Measurements from ENCODE around the gene TBC1D17. TPM values are rescaled to one million over a fixed set of nuclear protein-coding genes. Genes with fewer than 3 reads are reported as not detected.

The TBC1D17 gene
- total and polyA plus RNA-seq, 4 donors, result 22.7 to 102 (median 46.7) TPM

- Histone ChIP-seq H3K36me3 (ENCODE audit: control insufficient read depth in 1 of 2, insufficient read depth in 2 of 2, low read length in 1 of 2) (no peaks in the 10 kb centered on the region), H3K4me1 (ENCODE audit: control insufficient read depth in 1 of 2, insufficient read depth in 2 of 2, low read length in 2 of 2) (no peaks in the 10 kb centered on the region), H3K4me3 (ENCODE audit: low read length in 2 of 2) (peak within 1 kb of the TSS; percentile 51 to 73), H3K27ac (ENCODE audit: low read depth in 1 of 2, low read length in 2 of 2) (peak within 1 kb of the TSS in 1 of 2 donors; percentile 88), H3K27me3 (ENCODE audit: control insufficient read depth in 1 of 2, insufficient read depth in 2 of 2, low read length in 1 of 2) (no peaks in the 10 kb centered on the region), H3K9me3 (ENCODE audit: control insufficient read depth, low read length) (no peaks in the 10 kb centered on the region)
- WGBS, 2 donors, result 0 to 1% methylated on average over 42 to 48 of the region's 48 CpGs
- intact Hi-C loops (cut with DNase I), result loop anchor here in 1 of 2 donors (5.0 kb wide), 1 partner anchor 47 kb away; no protein-coding TSS in a partner anchor
- DNase-seq (peak; percentile 94 to 98), ATAC-seq (ENCODE audit: low FRiP score) (peak; percentile 91)
Observed at GRCh38 chr19:49929121-49929610, 51.7 kb downstream of the TBC1D17 start, which contains the start of the genes ATF5 and NUP62. TSS of gene ATF5 (plus strand) at chr19:49929205. CDS start at chr19:49930851, 1,646 bp downstream. TSS of gene NUP62 (minus strand) at chr19:49929504. CDS start at chr19:49909807, 19,697 bp downstream.

- H3K9me3 ChIP-seq (ENCODE audit: control insufficient read depth, low read length), result no peaks in the 10 kb centered on the region
- intact Hi-C loops (cut with DNase I), result loop anchor here in 1 of 2 donors (5.0 to 10.0 kb wide), 2 partner anchors 48 to 205 kb away; no protein-coding TSS in a partner anchor
- no peaks in the 10 kb centered on the region for H3K4me1 ChIP-seq (ENCODE audit: control insufficient read depth in 1 of 2, insufficient read depth in 2 of 2, low read length in 2 of 2)
- peak overlapping the region in 1 of 2 donors; percentile 34 for H3K27ac ChIP-seq (ENCODE audit: low read depth in 1 of 2, low read length in 2 of 2)
- peak overlapping the region; percentile 51 to 73 for H3K4me3 ChIP-seq (ENCODE audit: low read length in 2 of 2)
- H3K36me3 ChIP-seq (ENCODE audit: control insufficient read depth in 1 of 2, insufficient read depth in 2 of 2, low read length in 1 of 2), result no peaks in the 10 kb centered on the region
- DNase-seq (peak; percentile 96), ATAC-seq (ENCODE audit: low FRiP score) (peak; percentile 94)
- no peaks in the 10 kb centered on the region for H3K27me3 ChIP-seq (ENCODE audit: control insufficient read depth in 1 of 2, insufficient read depth in 2 of 2, low read length in 1 of 2)
- 1% methylated on average over 43 of the region's 43 CpGs for WGBS, 2 donors
Observed at GRCh38 chr19:49929611-49930482, 52.3 kb downstream of the TBC1D17 start.

- no peaks in the 10 kb centered on the region for H3K9me3 ChIP-seq (ENCODE audit: control insufficient read depth, low read length)
- no peak overlapping the region for H3K4me3 ChIP-seq (ENCODE audit: low read length in 2 of 2)
- no peak overlapping the region for H3K27ac ChIP-seq (ENCODE audit: low read depth in 1 of 2, low read length in 2 of 2)
- no peaks in the 10 kb centered on the region for H3K4me1 ChIP-seq (ENCODE audit: control insufficient read depth in 1 of 2, insufficient read depth in 2 of 2, low read length in 2 of 2)
- ATAC-seq (ENCODE audit: low FRiP score), result no peak
- intact Hi-C loops (cut with DNase I), result loop anchor here in 1 of 2 donors (10.0 kb wide), 1 partner anchor 204 kb away; no protein-coding TSS in a partner anchor
- peak; percentile 57 to 80 for DNase-seq
- no peaks in the 10 kb centered on the region for H3K36me3 ChIP-seq (ENCODE audit: control insufficient read depth in 1 of 2, insufficient read depth in 2 of 2, low read length in 1 of 2)
- no peaks in the 10 kb centered on the region for H3K27me3 ChIP-seq (ENCODE audit: control insufficient read depth in 1 of 2, insufficient read depth in 2 of 2, low read length in 1 of 2)
- WGBS, 2 donors, result 52 to 57% methylated on average over 15 of the region's 15 CpGs
Observed at GRCh38 chr19:49930483-49931011, 53.0 kb downstream of the TBC1D17 start.

GRCh38 chr19:49931293-49932040 lies 54.0 kb downstream of the TBC1D17 start:
- intact Hi-C loops (cut with DNase I), result loop anchor here in 1 of 2 donors (10.0 kb wide), 1 partner anchor 203 kb away; no protein-coding TSS in a partner anchor
- Histone ChIP-seq H3K4me3 (ENCODE audit: low read length in 2 of 2) (no peak overlapping the region), H3K36me3 (ENCODE audit: control insufficient read depth in 1 of 2, insufficient read depth in 2 of 2, low read length in 1 of 2) (no peaks in the 10 kb centered on the region), H3K27ac (ENCODE audit: low read depth in 1 of 2, low read length in 2 of 2) (no peak overlapping the region), H3K4me1 (ENCODE audit: control insufficient read depth in 1 of 2, insufficient read depth in 2 of 2, low read length in 2 of 2) (no peaks in the 10 kb centered on the region), H3K9me3 (ENCODE audit: control insufficient read depth, low read length) (no peaks in the 10 kb centered on the region), H3K27me3 (ENCODE audit: control insufficient read depth in 1 of 2, insufficient read depth in 2 of 2, low read length in 1 of 2) (no peaks in the 10 kb centered on the region)
- DNase-seq, result peak; percentile 9 to 11
- ATAC-seq (ENCODE audit: low FRiP score), result no peak
- WGBS, 2 donors, result 91 to 93% methylated on average over 7 of the region's 7 CpGs

GRCh38 chr19:49932041-49932451 lies 54.5 kb downstream of the TBC1D17 start:
- no peak for ATAC-seq (ENCODE audit: low FRiP score)
- no peaks in the 10 kb centered on the region for H3K27me3 ChIP-seq (ENCODE audit: control insufficient read depth in 1 of 2, insufficient read depth in 2 of 2, low read length in 1 of 2)
- no peaks in the 10 kb centered on the region for H3K9me3 ChIP-seq (ENCODE audit: control insufficient read depth, low read length)
- no peak overlapping the region for H3K27ac ChIP-seq (ENCODE audit: low read depth in 1 of 2, low read length in 2 of 2)
- DNase-seq, result no peak
- H3K4me1 ChIP-seq (ENCODE audit: control insufficient read depth in 1 of 2, insufficient read depth in 2 of 2, low read length in 2 of 2), result no peaks in the 10 kb centered on the region
- no peak overlapping the region for H3K4me3 ChIP-seq (ENCODE audit: low read length in 2 of 2)
- WGBS, 2 donors, result 94 to 95% methylated on average over 5 of the region's 5 CpGs
- no peaks in the 10 kb centered on the region for H3K36me3 ChIP-seq (ENCODE audit: control insufficient read depth in 1 of 2, insufficient read depth in 2 of 2, low read length in 1 of 2)
- intact Hi-C loops (cut with DNase I), result loop anchor here in 1 of 2 donors (10.0 kb wide), 1 partner anchor 203 kb away; no protein-coding TSS in a partner anchor

GRCh38 chr19:49932731-49933131 lies 55.2 kb downstream of the TBC1D17 start:
- WGBS, 2 donors, result 96% methylated on average over 21 to 25 of the region's 25 CpGs
- DNase-seq, result peak; percentile 55 to 72
- no peaks in the 10 kb centered on the region for H3K4me1 ChIP-seq (ENCODE audit: control insufficient read depth in 1 of 2, insufficient read depth in 2 of 2, low read length in 2 of 2)
- no peaks in the 10 kb centered on the region for H3K27me3 ChIP-seq (ENCODE audit: control insufficient read depth in 1 of 2, insufficient read depth in 2 of 2, low read length in 1 of 2)
- H3K27ac ChIP-seq (ENCODE audit: low read depth in 1 of 2, low read length in 2 of 2), result no peak overlapping the region
- no peak for ATAC-seq (ENCODE audit: low FRiP score)
- H3K36me3 ChIP-seq (ENCODE audit: control insufficient read depth in 1 of 2, insufficient read depth in 2 of 2, low read length in 1 of 2), result no peaks in the 10 kb centered on the region
- H3K9me3 ChIP-seq (ENCODE audit: control insufficient read depth, low read length), result no peaks in the 10 kb centered on the region
- no peak overlapping the region for H3K4me3 ChIP-seq (ENCODE audit: low read length in 2 of 2)
- intact Hi-C loops (cut with DNase I), result loop anchor here in 1 of 2 donors (10.0 kb wide), 1 partner anchor 202 kb away; no protein-coding TSS in a partner anchor

- DNase-seq (peak; percentile 26 to 38), ATAC-seq (ENCODE audit: low FRiP score) (no peak)
- Histone ChIP-seq H3K36me3 (ENCODE audit: control insufficient read depth in 1 of 2, insufficient read depth in 2 of 2, low read length in 1 of 2) (no peaks in the 10 kb centered on the region), H3K9me3 (ENCODE audit: control insufficient read depth, low read length) (no peaks in the 10 kb centered on the region), H3K4me3 (ENCODE audit: low read length in 2 of 2) (no peak overlapping the region), H3K27ac (ENCODE audit: low read depth in 1 of 2, low read length in 2 of 2) (no peak overlapping the region), H3K27me3 (ENCODE audit: control insufficient read depth in 1 of 2, insufficient read depth in 2 of 2, low read length in 1 of 2) (no peaks in the 10 kb centered on the region), H3K4me1 (ENCODE audit: control insufficient read depth in 1 of 2, insufficient read depth in 2 of 2, low read length in 2 of 2) (no peaks in the 10 kb centered on the region)
- intact Hi-C loops (cut with DNase I), result loop anchor here in 1 of 2 donors (10.0 kb wide), 1 partner anchor 201 kb away; no protein-coding TSS in a partner anchor
- 82 to 90% methylated on average over 8 of the region's 8 CpGs for WGBS, 2 donors
Observed at GRCh38 chr19:49933643-49934042, 56.1 kb downstream of the TBC1D17 start.

- Histone ChIP-seq H3K4me1 (ENCODE audit: control insufficient read depth in 1 of 2, insufficient read depth in 2 of 2, low read length in 2 of 2) (no peaks in the 10 kb centered on the region), H3K4me3 (ENCODE audit: low read length in 2 of 2) (no peak overlapping the region), H3K9me3 (ENCODE audit: control insufficient read depth, low read length) (no peaks in the 10 kb centered on the region), H3K27ac (ENCODE audit: low read depth in 1 of 2, low read length in 2 of 2) (no peak overlapping the region), H3K36me3 (ENCODE audit: control insufficient read depth in 1 of 2, insufficient read depth in 2 of 2, low read length in 1 of 2) (no peaks in the 10 kb centered on the region), H3K27me3 (ENCODE audit: control insufficient read depth in 1 of 2, insufficient read depth in 2 of 2, low read length in 1 of 2) (no peaks in the 10 kb centered on the region)
- intact Hi-C loops (cut with DNase I), result loop anchor here (5.0 to 10.0 kb wide), 2 partner anchors 46 to 198 kb away; no protein-coding TSS in a partner anchor
- 65 to 67% methylated on average over 5 of the region's 5 CpGs for WGBS, 2 donors
- ATAC-seq (ENCODE audit: low FRiP score) (no peak), DNase-seq (peak; percentile 4 to 14)
Observed at GRCh38 chr19:49936549-49936948, 59.0 kb downstream of the TBC1D17 start.
